Measurements from ENCODE around the gene PXDN.

DNA sequence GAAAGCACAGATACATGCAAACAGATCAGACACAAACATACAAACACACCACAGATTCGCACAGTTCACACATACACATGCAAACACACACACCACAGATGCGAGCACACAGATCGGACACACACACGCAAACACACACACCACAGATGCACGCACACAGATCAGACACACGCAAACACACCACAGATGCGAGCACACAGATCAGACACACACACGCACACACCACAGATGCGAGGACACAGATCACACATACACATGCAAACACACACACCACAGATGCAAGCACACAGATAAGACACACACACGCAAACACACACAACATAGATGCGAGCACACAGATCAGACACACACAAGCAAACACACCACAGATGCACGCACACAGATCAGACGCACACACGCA lies 149.0 kb downstream of the PXDN start:
- no peak for TF ChIP-seq RAD21 (IDR thresholded peaks at IDR 0.05; ENCODE audit: low read length)
- TF ChIP-seq, protein P1, sequence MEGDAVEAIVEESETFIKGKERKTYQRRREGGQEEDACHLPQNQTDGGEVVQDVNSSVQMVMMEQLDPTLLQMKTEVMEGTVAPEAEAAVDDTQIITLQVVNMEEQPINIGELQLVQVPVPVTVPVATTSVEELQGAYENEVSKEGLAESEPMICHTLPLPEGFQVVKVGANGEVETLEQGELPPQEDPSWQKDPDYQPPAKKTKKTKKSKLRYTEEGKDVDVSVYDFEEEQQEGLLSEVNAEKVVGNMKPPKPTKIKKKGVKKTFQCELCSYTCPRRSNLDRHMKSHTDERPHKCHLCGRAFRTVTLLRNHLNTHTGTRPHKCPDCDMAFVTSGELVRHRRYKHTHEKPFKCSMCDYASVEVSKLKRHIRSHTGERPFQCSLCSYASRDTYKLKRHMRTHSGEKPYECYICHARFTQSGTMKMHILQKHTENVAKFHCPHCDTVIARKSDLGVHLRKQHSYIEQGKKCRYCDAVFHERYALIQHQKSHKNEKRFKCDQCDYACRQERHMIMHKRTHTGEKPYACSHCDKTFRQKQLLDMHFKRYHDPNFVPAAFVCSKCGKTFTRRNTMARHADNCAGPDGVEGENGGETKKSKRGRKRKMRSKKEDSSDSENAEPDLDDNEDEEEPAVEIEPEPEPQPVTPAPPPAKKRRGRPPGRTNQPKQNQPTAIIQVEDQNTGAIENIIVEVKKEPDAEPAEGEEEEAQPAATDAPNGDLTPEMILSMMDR (conservative IDR thresholded peaks at IDR 0.05; ENCODE audit: low read depth, low read length), result no peak
